ENCODE measurements around the gene ARID5A. TPM values are rescaled to one million over a fixed set of nuclear protein-coding genes. Genes with fewer than 3 reads are reported as not detected.
"Not testable (repeated sequence)": the region's sequence is repeated elsewhere in the genome, so short reads cannot be mapped to it uniquely, and the experiment has no call there.

The ARID5A gene
- total RNA-seq, 1 experiment from 2014 or later, result 13.9 TPM

- no peak for TF ChIP-seq ZNF532 (CRISPR knock-in tag; IDR thresholded peaks at IDR 0.05; ENCODE audit: borderline replicate concordance)
Measured at GRCh38 chr2:96552315-96553175, 16.0 kb downstream of the ARID5A start (continued).

GRCh38 chr2:96553176-96553956, 16.8 kb downstream of the ARID5A start:
- Mint-ChIP-seq H3K4me1 (peaks cover 23% of the 10 kb centered on the region), H3K36me3 (no peaks in the 10 kb centered on the region), H3K27ac (no peak overlapping the region), H3K4me3 (no peak overlapping the region), H3K27me3 (ENCODE audit: low read depth) (peaks cover 3% of the 10 kb centered on the region; the same call in 1 of the 2 replicates), H3K9me3 (peaks cover 4% of the 10 kb centered on the region; the same call in 1 of the 2 replicates)
- TF ChIP-seq NR2C2 (CRISPR knock-in tag; IDR thresholded peaks at IDR 0.05) (no peak), IRF1 (CRISPR knock-in tag; IDR thresholded peaks at IDR 0.05) (no peak; the same call in 1 of the 2 replicates), NR3C1 (CRISPR knock-in tag; conservative IDR thresholded peaks at IDR 0.05; ENCODE audit: low read depth) (no peak), IRF2 (CRISPR knock-in tag; IDR thresholded peaks at IDR 0.05; ENCODE audit: borderline replicate concordance, low read depth) (no peak), ZNF425 (CRISPR knock-in tag; conservative IDR thresholded peaks at IDR 0.05) (no peak), ERG (CRISPR knock-in tag; IDR thresholded peaks at IDR 0.05) (no peak), SMAD3 (CRISPR knock-in tag; IDR thresholded peaks at IDR 0.05; ENCODE audit: borderline replicate concordance) (no peak), STAT6 (CRISPR knock-in tag; conservative IDR thresholded peaks at IDR 0.05; ENCODE audit: low read depth) (no peak)
- DNase-seq (ENCODE audit: low spot score) (no peak), ATAC-seq (no peak)
- ChIA-PET POLR2A (no interaction called here), CTCF (interaction anchor here (0.8 to 4.9 kb wide), 38 partner anchors 9 to 419 kb away, joined by 3 to 84 read pairs (median 6); partner anchors contain the start of genes ARID5A, CNNM3, CNNM4 and ITPRIPL1)

GRCh38 chr2:96553957-96554292, 17.4 kb downstream of the ARID5A start:
- ChIA-PET CTCF (interaction anchor here (0.5 to 4.9 kb wide), 55 partner anchors 9 to 481 kb away, joined by 3 to 84 read pairs (median 4); partner anchors contain the start of genes ANKRD39, ARID5A, CNNM3 and CNNM4), POLR2A (interaction anchor here (0.6 kb wide), 1 partner anchor 81 kb away, joined by 7 read pairs; no protein-coding TSS in a partner anchor)
- not testable (repeated sequence) for H3K4me3 Mint-ChIP-seq; H3K27ac Mint-ChIP-seq; H3K27me3 Mint-ChIP-seq (ENCODE audit: low read depth); DNase-seq (ENCODE audit: low spot score); H3K36me3 Mint-ChIP-seq; H3K9me3 Mint-ChIP-seq; ATAC-seq
- peaks cover 19% of the 10 kb centered on the region for H3K4me1 Mint-ChIP-seq
